Articular chondrocyte of knee joint (primary cell): ENCODE results near the gene RETREG1. TPM values are rescaled to one million over a fixed set of nuclear protein-coding genes. Genes with fewer than 3 reads are reported as not detected.

Experiments used
- small RNA-seq: library from RNA; depleted of rRNA; stranded (forward); fragments of <200 nt; gene quantifications from one replicate; pipeline ENCODE3, GENCODE V24; 2012
- total RNA-seq: library from RNA; depleted of rRNA; stranded (reverse); fragments of >200 nt; gene quantifications from 2 replicates; pipeline ENCODE4 v1.2.3, GENCODE V29; 2012

RETREG1 gene, protein sequence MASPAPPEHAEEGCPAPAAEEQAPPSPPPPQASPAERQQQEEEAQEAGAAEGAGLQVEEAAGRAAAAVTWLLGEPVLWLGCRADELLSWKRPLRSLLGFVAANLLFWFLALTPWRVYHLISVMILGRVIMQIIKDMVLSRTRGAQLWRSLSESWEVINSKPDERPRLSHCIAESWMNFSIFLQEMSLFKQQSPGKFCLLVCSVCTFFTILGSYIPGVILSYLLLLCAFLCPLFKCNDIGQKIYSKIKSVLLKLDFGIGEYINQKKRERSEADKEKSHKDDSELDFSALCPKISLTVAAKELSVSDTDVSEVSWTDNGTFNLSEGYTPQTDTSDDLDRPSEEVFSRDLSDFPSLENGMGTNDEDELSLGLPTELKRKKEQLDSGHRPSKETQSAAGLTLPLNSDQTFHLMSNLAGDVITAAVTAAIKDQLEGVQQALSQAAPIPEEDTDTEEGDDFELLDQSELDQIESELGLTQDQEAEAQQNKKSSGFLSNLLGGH
- 24.4 and 34.9 TPM in 2 replicates for total RNA-seq

DNA sequence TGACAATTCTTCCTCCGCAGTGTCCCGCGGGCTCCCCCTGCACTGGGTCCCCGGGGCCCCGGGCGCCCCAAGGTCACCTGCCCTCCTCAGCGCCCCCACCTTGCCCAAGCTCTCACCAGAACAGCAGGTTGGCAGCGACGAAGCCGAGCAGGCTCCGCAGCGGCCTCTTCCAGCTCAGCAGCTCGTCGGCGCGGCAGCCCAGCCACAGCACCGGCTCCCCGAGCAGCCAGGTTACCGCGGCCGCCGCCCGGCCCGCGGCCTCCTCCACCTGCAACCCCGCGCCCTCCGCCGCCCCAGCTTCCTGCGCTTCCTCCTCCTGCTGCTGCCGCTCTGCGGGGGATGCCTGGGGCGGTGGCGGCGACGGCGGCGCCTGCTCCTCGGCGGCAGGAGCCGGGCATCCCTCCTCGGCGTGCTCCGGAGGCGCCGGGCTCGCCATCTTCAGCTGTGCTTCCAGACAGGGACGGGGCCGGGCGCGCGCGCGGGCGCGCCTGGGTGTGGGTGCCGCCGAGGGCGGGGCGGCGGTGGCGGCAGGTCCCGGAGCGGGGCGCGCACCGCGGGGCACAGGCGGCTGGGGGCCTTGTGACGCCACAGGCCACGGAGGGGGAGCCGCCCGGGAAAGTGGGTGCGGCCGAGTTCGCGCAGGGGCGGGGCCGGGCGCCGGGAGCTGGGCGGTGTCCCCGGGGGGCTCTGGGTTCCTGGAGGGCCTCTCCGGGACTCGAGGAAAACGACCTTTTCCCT lies at the start of gene RETREG1:
RETREG1 (minus strand) TSS at position 462 of the 738 bp plus-strand sequence; CDS start at position 436, 26 bp downstream.

GRCh38 chr5:16465544-16466432 lies 151.0 kb downstream of the RETREG1 start, which contains the start of gene ZNF622:
ZNF622 (minus strand) TSS chr5:16465800; CDS start chr5:16465665, 135 bp downstream.

Small RNAs within 50 kb of the gene (small RNA-seq; reads per million reads assigned to genes)
- not detected for gene RF00019

Other genes starting within 250 kb of the RETREG1 start
- gene ZNF622, start 151.2 kb downstream of the RETREG1 start, total RNA-seq, result 37.2 and 39.9 TPM in 2 replicates